ENCODE measurements around the gene MMP21.
A peak's percentile ranks its signal among the peaks of the same experiment; 100 is the strongest.

MMP21 gene

GRCh38 chr10:125765835-125766234, 9.8 kb downstream of the MMP21 start:
- DNase-seq (ENCODE audit: low read depth, low spot score): no peak

DNA sequence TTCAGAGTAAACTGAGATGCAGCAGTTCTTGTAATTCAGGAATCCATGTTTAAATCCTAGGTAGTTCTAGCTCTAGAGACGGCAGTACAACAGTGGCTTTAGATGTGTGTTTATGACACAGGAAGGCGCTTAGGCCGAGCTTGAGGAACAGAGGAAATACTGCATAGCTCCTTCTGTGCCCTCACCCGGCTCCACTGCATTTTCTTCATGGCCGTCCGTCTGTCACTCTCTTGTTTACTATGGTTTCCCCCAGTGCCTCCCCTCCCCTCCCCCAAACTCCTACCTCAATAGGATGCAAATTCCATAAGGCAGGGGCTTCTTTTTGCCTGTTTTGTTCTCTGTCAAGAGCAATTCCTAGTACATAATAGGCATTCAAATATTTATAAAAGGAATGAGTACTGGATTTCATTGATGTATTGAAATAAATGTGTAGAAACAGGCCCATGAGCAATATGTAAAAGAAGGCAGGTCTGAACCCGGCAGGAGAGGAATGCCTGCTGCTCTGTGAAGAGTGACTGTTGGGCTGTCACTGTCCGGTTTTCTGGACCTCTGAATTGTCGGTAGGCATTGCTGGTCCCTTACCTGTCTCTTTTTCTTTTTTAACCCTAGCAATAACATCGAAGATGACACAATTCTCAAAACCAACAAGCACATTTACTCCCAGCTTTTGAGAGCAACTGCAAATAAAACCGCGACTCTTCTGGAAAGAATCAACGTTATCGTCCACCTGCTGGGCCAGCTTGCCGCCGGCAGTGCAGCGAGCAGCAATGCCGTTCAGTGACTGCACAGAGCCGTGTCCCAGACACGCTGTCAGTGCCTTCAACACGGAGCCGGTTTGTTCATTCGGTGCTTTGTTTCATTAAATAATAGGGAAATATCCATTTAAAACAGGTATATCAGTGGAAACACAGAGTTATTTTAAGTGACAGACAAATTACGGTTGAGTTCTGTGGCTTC, 12.7 kb downstream of the MMP21 start:
- DNase-seq (ENCODE audit: low read depth, low spot score): no peak

- DNase-seq (ENCODE audit: low read depth, low spot score): no peak
Observed at GRCh38 chr10:125761961-125762360, 13.7 kb downstream of the MMP21 start.

GRCh38 chr10:125757742-125758141, 17.9 kb downstream of the MMP21 start:
- DNase-seq (ENCODE audit: low read depth, low spot score): no peak

DNA sequence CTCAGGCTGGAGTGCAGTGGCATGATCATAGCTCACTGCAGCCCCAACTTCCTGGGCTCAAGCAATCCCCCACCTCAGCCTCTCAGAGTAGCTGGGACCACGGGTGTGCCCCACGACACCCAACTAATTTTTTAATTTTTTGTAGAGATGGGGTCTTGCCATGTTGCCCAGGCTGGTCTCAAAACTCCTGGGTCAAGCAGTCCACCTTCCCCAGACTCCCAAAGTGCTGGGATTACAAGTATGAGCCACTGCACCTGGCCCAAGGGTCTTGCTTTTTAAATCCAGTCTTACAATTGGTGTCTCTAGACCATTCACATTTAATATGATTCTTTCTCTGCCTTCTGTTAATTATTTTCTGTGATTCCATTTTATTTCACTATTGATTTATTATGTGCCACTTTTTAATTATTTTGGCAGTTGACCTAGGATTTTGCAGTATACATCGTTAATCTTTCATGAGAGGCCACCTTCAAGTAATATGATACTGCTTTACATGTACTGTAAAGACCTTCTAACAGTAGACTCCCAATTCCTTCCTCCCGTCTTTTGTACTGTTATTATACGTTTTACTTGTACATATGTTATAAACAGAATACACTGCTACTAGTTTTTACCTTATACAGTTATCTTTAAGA, 18.7 kb downstream of the MMP21 start:
- DNase-seq (ENCODE audit: low read depth, low spot score): no peak

DNA sequence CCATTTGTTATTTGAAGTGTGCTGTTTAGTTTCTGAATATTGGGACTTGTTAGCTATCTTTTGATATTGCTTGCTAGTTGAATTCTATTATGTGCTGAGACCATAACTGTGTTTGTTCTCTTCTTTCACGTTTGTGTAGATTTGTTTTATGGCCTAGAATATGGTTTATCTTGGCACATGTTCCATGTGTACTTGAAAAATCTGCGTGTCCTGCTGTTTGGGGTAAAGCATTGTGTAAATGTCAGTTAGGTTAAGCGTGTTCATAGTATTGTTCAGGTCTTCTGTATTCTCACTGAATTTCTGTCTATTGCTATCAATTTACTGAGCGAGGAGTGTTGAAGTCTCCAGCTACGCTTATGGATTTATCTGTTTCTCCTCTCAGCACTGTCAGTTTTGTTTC, 19.4 kb downstream of the MMP21 start:
- DNase-seq (ENCODE audit: low read depth, low spot score): no peak

GRCh38 chr10:125747417-125747816, 28.2 kb downstream of the MMP21 start:
- DNase-seq (ENCODE audit: low read depth, low spot score): no peak

DNA sequence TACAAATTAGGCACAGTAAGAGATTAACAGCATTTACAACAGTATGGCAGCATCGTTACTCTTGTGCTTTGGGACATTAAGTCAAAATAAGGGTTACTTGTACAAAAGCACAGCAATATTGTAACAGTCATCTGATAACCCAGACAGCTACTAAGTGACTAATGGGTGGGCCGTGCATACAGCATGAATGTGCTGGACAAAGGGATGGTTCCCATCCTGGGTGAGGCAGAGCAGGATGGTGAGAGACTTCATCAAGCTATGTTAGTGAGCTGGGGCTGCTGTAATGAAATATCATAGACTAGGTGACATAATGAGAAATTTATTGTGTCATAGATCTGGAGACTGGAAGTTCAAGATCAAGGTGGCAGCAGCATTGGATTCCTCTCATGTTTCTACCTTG, 30.7 kb downstream of the MMP21 start:
- no peak for DNase-seq (ENCODE audit: low read depth, low spot score)

- DNase-seq (ENCODE audit: low read depth, low spot score): no peak
Observed at GRCh38 chr10:125742465-125742864, 33.2 kb downstream of the MMP21 start.

GRCh38 chr10:125739994-125740679, 35.5 kb downstream of the MMP21 start:
- DNase-seq (ENCODE audit: low read depth, low spot score): no peak

GRCh38 chr10:125738206-125738605, 37.4 kb downstream of the MMP21 start:
- DNase-seq (ENCODE audit: low read depth, low spot score): no peak

- DNase-seq (ENCODE audit: low read depth, low spot score): no peak
Observed at GRCh38 chr10:125734823-125735222, 40.8 kb downstream of the MMP21 start.

DNA sequence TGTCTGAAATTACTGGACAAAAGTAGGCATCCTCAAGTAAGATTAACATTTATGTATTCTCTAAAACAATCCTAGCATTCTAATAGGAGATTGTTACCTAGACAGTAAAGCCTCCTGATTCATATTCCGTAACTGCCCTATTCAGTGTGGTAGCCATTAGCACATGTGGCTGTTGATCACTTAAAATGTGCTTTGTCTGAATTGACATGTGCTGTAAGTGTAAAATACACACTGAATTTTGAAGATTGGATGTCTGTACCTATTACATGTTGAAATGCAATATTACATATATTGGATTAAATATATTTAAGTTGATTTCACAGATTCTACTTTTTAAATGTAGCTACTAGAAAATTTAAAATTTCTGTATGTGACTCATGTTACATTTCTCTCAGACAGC, 41.5 kb downstream of the MMP21 start:
- no peak for DNase-seq (ENCODE audit: low read depth, low spot score)

DNA sequence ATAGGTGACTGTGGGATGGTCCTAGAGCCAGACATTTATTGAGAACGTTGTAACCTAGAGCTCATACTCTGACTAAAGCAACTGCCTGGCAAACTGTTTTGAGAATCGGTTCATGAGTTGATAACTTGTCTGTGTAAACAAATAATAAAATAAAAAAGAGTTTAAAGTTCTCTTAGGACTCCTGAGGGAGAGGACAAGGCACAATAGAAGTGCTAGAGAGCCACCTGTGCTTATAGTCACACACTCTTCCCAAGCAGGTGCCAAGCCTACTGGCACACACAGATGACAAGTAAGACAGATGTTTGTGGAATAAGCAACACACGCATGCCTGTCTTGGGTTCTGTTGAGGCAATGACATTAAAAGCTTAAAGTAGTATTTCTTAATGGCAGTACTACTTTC, 48.2 kb downstream of the MMP21 start:
- DNase-seq (ENCODE audit: low read depth, low spot score): no peak

GRCh38 chr10:125726914-125727313, 48.7 kb downstream of the MMP21 start:
- no peak for DNase-seq (ENCODE audit: low read depth, low spot score)

- no peak for DNase-seq (ENCODE audit: low read depth, low spot score)
Observed at GRCh38 chr10:125722811-125723210, 52.8 kb downstream of the MMP21 start.

- DNase-seq (ENCODE audit: low read depth, low spot score): no peak
Observed at GRCh38 chr10:125721035-125721434, 54.6 kb downstream of the MMP21 start.

- no peak for DNase-seq (ENCODE audit: low read depth, low spot score)
Observed at GRCh38 chr10:125720002-125720382, 55.6 kb downstream of the MMP21 start.

DNA sequence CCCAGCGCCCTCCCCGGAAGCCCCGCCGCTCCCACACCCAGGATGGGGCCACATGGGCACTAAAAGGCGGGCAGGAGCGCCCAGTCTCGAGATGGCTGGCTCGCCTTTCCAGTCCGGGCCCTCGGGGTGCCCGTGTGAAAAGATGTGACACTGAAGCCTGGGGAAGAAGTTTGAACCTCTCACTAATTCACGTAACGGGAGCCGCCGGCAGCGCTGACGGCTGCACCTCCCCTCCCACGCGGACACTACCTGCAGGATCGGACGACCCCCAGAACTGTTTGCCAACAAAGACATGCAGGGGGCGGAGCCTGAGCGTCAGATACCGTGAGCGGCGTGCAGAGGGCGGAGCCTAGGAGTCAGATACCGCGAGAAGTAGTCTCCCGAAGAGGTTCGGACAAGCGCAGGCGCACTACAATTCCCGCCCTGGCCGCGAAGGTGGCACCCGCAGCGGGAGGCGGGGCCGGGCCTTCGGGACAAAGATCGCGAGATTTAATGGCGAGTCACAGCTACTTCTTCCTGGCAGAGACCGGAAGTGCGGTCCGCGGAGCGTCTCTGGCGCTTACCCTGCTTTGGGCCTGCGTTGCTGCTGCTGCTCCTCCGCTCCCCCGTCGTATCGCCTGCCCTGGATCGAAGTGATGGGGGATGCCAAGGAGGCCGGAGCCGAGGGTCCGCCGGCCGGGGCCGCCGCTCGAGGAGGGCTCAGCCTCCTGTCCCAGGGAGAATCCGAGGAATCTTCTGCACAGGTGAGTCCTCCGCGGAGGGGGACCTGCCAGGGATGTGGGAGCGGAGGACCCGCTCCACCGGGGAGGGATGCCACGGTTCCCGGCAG, 56.2 kb downstream of the MMP21 start, which contains the start of gene EDRF1:
Gene EDRF1, plus strand, starts transcription at position 537 of the 829 bp plus-strand sequence. Its CDS starts 99 bp downstream, at position 636.
- DNase-seq (ENCODE audit: low read depth, low spot score): peak; percentile 98

Data from activated CD4-positive, CD25-positive, alpha-beta regulatory T cell treated with anti-CD3 and anti-CD28 coated beads, Interleukin-2, amount 50 U/mL, for 16 hours (primary cell).